Common myeloid progenitor, CD34-positive (primary cell): Measurements from ENCODE around the gene SEC14L6.

Source experiments
- CTCF ChIA-PET: fragments of 350-600 bp; sonication (Branson Sonifier 250); formaldehyde crosslinking; loops from one replicate; lab custom pipeline; 2021; ENCODE audit warnings: antibody characterized with exemption; lab: Charles Lee
- POLR2A ChIA-PET: fragments of 350-600 bp; sonication (Branson Sonifier 250); formaldehyde crosslinking; loops from one replicate; lab custom pipeline; 2021; ENCODE audit warnings: antibody characterized with exemption; lab: Charles Lee
- DNase-seq, 3 donors: peaks; one replicate each; pipeline versions ENCODE4 v3.0.0 to v3.0.0-alpha.2; 2013
- H3K27ac ChIP-seq, 2 experiments: 1 replicate in 1 of 2; 2 replicates in 1 of 2; pipeline ENCODE4 v1.7.0; 2013; ENCODE audit warnings: inconsistent platforms in 2 of 2, low read length in 2 of 2, mild to moderate bottlenecking in 2 of 2, low read depth in 1 of 2, moderate library complexity in 1 of 2; ENCODE audit not compliant: severe bottlenecking in 2 of 2, insufficient read depth in 1 of 2, poor library complexity in 1 of 2
- H3K27me3 ChIP-seq, 5 experiments: replicated peaks in 2 of 5; 1 replicate in 3 of 5; 2 replicates in 2 of 5; pipeline versions ENCODE4 v1.6.1 to v1.7.0; 2013; ENCODE audit warnings: low read length in 4 of 5, mild to moderate bottlenecking in 2 of 5, moderate library complexity in 2 of 5, inconsistent platforms in 1 of 5; ENCODE audit not compliant: insufficient read depth in 5 of 5, control insufficient read depth in 4 of 5
- H3K36me3 ChIP-seq, 4 experiments: 1 replicate in 2 of 4; 2 replicates in 2 of 4; pipeline versions ENCODE4 v1.6.1 to v1.7.0; 2013; ENCODE audit warnings: low read length in 3 of 4, control low read depth in 1 of 4, mild to moderate bottlenecking in 1 of 4; ENCODE audit not compliant: control insufficient read depth in 4 of 4, insufficient read depth in 4 of 4
- H3K4me1 ChIP-seq, 4 experiments: 1 replicate in 3 of 4; 2 replicates in 1 of 4; pipeline versions ENCODE4 v1.6.1 to v1.7.1; 2013; ENCODE audit warnings: low read length in 3 of 4, mild to moderate bottlenecking in 3 of 4, control low read depth in 1 of 4, inconsistent platforms in 1 of 4, moderate library complexity in 1 of 4; ENCODE audit not compliant: control insufficient read depth in 4 of 4, insufficient read depth in 4 of 4; ENCODE audit errors: control extremely low read depth in 1 of 4
- H3K4me3 ChIP-seq, 7 experiments: 1 replicate in 4 of 7; 2 replicates in 3 of 7; pipeline versions ENCODE4 v1.5.1 to v1.7.0; 2013; ENCODE audit warnings: mild to moderate bottlenecking in 7 of 7, low read length in 6 of 7, moderate library complexity in 6 of 7, inconsistent platforms in 2 of 7, low read depth in 2 of 7, control low read depth in 1 of 7; ENCODE audit not compliant: insufficient read depth in 4 of 7, control insufficient read depth in 1 of 7; ENCODE audit errors: extremely low read depth in 1 of 7
- H3K9me3 ChIP-seq, 5 experiments: 1 replicate in 4 of 5; 2 replicates in 1 of 5; pipeline versions ENCODE4 v1.6.1 to v1.7.1; 2013; ENCODE audit warnings: low read length in 4 of 5, mild to moderate bottlenecking in 2 of 5, inconsistent platforms in 1 of 5, low read depth in 1 of 5, moderate library complexity in 1 of 5; ENCODE audit not compliant: control insufficient read depth in 4 of 5, insufficient read depth in 2 of 5; ENCODE audit errors: control extremely low read depth in 1 of 5
- WGBS: methylation state at CpG from one replicate; pipeline ENCODE4 v1.1.5; 2013; ENCODE audit not compliant: insufficient coverage; 5-methylcytosine and 5-hydroxymethylcytosine counted together

Gene SEC14L6

GRCh38 chr22:30497466-30498150 is 48.9 kb downstream of the SEC14L6 start:
- no peak for DNase-seq
- no peak overlapping the region for H3K27ac ChIP-seq
- H3K27me3 ChIP-seq, result peaks cover 0 to 13% (median 2%) of the 10 kb centered on the region in 5 experiments
- ChIA-PET POLR2A (interaction anchor here (0.6 kb wide), 1 partner anchor 23 kb away, joined by 3 read pairs; no protein-coding TSS in a partner anchor), CTCF (interaction anchor here (1.7 kb wide), 1 partner anchor 12 kb away, joined by 6 read pairs; no protein-coding TSS in a partner anchor)
- no peak overlapping the region for H3K4me3 ChIP-seq
- no peaks in the 10 kb centered on the region for H3K36me3 ChIP-seq
- H3K9me3 ChIP-seq, result no peaks in the 10 kb centered on the region
- WGBS, result 91% methylated on average over 5 of the region's 7 CpGs
- no peaks in the 10 kb centered on the region for H3K4me1 ChIP-seq

GRCh38 chr22:30495041-30495784 is 51.3 kb downstream of the SEC14L6 start:
- DNase-seq, result no peak
- H3K9me3 ChIP-seq, result no peaks in the 10 kb centered on the region
- WGBS, result 96% methylated on average over 11 of the region's 14 CpGs
- H3K36me3 ChIP-seq, result no peaks in the 10 kb centered on the region
- CTCF ChIA-PET, result no interaction called here
- H3K27me3 ChIP-seq, result peaks cover 0 to 5% (median 2%) of the 10 kb centered on the region in 5 experiments
- POLR2A ChIA-PET, result no interaction called here
- H3K27ac ChIP-seq, result no peak overlapping the region
- no peak overlapping the region for H3K4me3 ChIP-seq
- no peaks in the 10 kb centered on the region for H3K4me1 ChIP-seq

- Histone ChIP-seq H3K27me3 (peaks cover 0 to 5% (median 0%) of the 10 kb centered on the region in 5 experiments), H3K9me3 (no peaks in the 10 kb centered on the region), H3K4me3 (no peak overlapping the region), H3K27ac (no peak overlapping the region), H3K4me1 (no peaks in the 10 kb centered on the region), H3K36me3 (no peaks in the 10 kb centered on the region)
- ChIA-PET POLR2A (no interaction called here), CTCF (no interaction called here)
- 95% methylated on average over 12 of the region's 12 CpGs for WGBS
- DNase-seq, result no peak
Observed at GRCh38 chr22:30492144-30492543, 54.4 kb downstream of the SEC14L6 start.

GRCh38 chr22:30491381-30491780 is 55.2 kb downstream of the SEC14L6 start:
- POLR2A ChIA-PET, result no interaction called here
- H3K27me3 ChIP-seq, result peaks cover 0 to 5% (median 0%) of the 10 kb centered on the region in 5 experiments

GRCh38 chr22:30490399-30490798 is 56.1 kb downstream of the SEC14L6 start:
- DNase-seq, result no peak
- ChIA-PET POLR2A (interaction anchor here (0.5 kb wide), 1 partner anchor 412 kb away, joined by 3 read pairs; no protein-coding TSS in a partner anchor), CTCF (interaction anchor here (0.8 kb wide), 1 partner anchor 100 kb away, joined by 3 read pairs; no protein-coding TSS in a partner anchor)
- Histone ChIP-seq H3K27me3 (peaks cover 0 to 4% (median 0%) of the 10 kb centered on the region in 5 experiments), H3K4me1 (no peaks in the 10 kb centered on the region), H3K4me3 (no peak overlapping the region), H3K36me3 (no peaks in the 10 kb centered on the region), H3K9me3 (no peaks in the 10 kb centered on the region), H3K27ac (no peak overlapping the region)
- 88% methylated on average over 11 of the region's 11 CpGs for WGBS

More at GRCh38 chr22:30491381-30491780, 55.2 kb downstream of the SEC14L6 start:
- H3K27ac ChIP-seq, result no peak overlapping the region
- no peaks in the 10 kb centered on the region for H3K4me1 ChIP-seq
- DNase-seq, result no peak
- H3K9me3 ChIP-seq, result no peaks in the 10 kb centered on the region
- no peaks in the 10 kb centered on the region for H3K36me3 ChIP-seq
- CTCF ChIA-PET, result no interaction called here
- H3K4me3 ChIP-seq, result no peak overlapping the region
- WGBS, result 100% methylated on average over 4 of the region's 7 CpGs

GRCh38 chr22:30488121-30488520 is 58.4 kb downstream of the SEC14L6 start:
- DNase-seq, result no peak
- peaks cover 0 to 5% (median 0%) of the 10 kb centered on the region in 5 experiments for H3K27me3 ChIP-seq
- no peak overlapping the region for H3K27ac ChIP-seq
- ChIA-PET CTCF (interaction anchor here (7.1 kb wide), 1 partner anchor 97 kb away, joined by 43 read pairs; no protein-coding TSS in a partner anchor), POLR2A (no interaction called here)
- H3K4me3 ChIP-seq, result no peak overlapping the region
- 84% methylated on average over 7 of the region's 7 CpGs for WGBS
- no peaks in the 10 kb centered on the region for H3K36me3 ChIP-seq
- no peaks in the 10 kb centered on the region for H3K9me3 ChIP-seq
- H3K4me1 ChIP-seq, result no peaks in the 10 kb centered on the region
